ENCODE measurements around the gene AKR7A2. TPM values are rescaled to one million over a fixed set of nuclear protein-coding genes. Genes with fewer than 3 reads are reported as not detected.

Gene AKR7A2
- 10 to 100 TPM; 42.9 to 43.4 TPM for total RNA-seq

- Mint-ChIP-seq H3K27me3 (no peaks in the 10 kb centered on the region), H3K4me1 (ENCODE audit: low read depth) (peaks cover 25% of the 10 kb centered on the region), H3K36me3 (ENCODE audit: low read depth) (peaks cover 8% of the 10 kb centered on the region), H3K27ac (peak within 1 kb of the TSS; percentile 78), H3K4me3 (peak within 1 kb of the TSS; percentile 90), H3K9me3 (no peaks in the 10 kb centered on the region)
- no peak for TF ChIP-seq CTCF (IDR thresholded peaks at IDR 0.05)
- intact Hi-C loops (cut with micrococcal nuclease), result no loop called here
- ChIA-PET POLR2A (interaction anchor here (0.6 to 2.3 kb wide), 8 partner anchors 10 to 288 kb away, joined by 3 to 12 read pairs (median 4); partner anchors contain the start of genes EMC1 and MRTO4), CTCF (interaction anchor here (1.4 kb wide), 1 partner anchor 350 kb away, joined by 4 read pairs; no protein-coding TSS in a partner anchor)
- ATAC-seq (peak; percentile 99), DNase-seq (peak; percentile 91)
These were observed at the start of gene AKR7A2, which contains the start of gene SLC66A1 for GRCh38 chr1:19311931-19312781. Gene AKR7A2 (minus strand): TSS chr1:19312144. CDS start chr1:19312124, 20 bp downstream. Gene SLC66A1 (plus strand): TSS chr1:19312326. CDS start chr1:19317678, 5,352 bp downstream.

GRCh38 chr1:19360843-19361610 lies 49.1 kb upstream of the AKR7A2 start:
- TF ChIP-seq CTCF (IDR thresholded peaks at IDR 0.05), result no peak
- intact Hi-C loops (cut with micrococcal nuclease), result no loop called here
- peak; percentile 13 for DNase-seq
- H3K27me3 Mint-ChIP-seq, result no peaks in the 10 kb centered on the region
- H3K4me1 Mint-ChIP-seq (ENCODE audit: low read depth), result peaks cover 44% of the 10 kb centered on the region
- CTCF ChIA-PET, result interaction anchor here (0.6 kb wide), 1 partner anchor 301 kb away, joined by 3 read pairs; no protein-coding TSS in a partner anchor
- POLR2A ChIA-PET, result interaction anchor here (1.0 kb wide), 1 partner anchor 13 kb away, joined by 3 read pairs; no protein-coding TSS in a partner anchor
- no peak overlapping the region for H3K27ac Mint-ChIP-seq
- no peaks in the 10 kb centered on the region for H3K9me3 Mint-ChIP-seq
- H3K36me3 Mint-ChIP-seq (ENCODE audit: low read depth), result peaks cover 9% of the 10 kb centered on the region
- peak; percentile 40 for ATAC-seq
- H3K4me3 Mint-ChIP-seq, result no peak overlapping the region

- no peak for DNase-seq
- Mint-ChIP-seq H3K9me3 (no peaks in the 10 kb centered on the region), H3K27me3 (no peaks in the 10 kb centered on the region), H3K27ac (peak overlapping the region; percentile 38), H3K4me1 (ENCODE audit: low read depth) (peaks cover 42% of the 10 kb centered on the region), H3K36me3 (ENCODE audit: low read depth) (peaks cover 12% of the 10 kb centered on the region), H3K4me3 (no peak overlapping the region)
- intact Hi-C loops (cut with micrococcal nuclease), result no loop called here
- ChIA-PET POLR2A (interaction anchor here (1.0 kb wide), 1 partner anchor 12 kb away, joined by 3 read pairs; no protein-coding TSS in a partner anchor), CTCF (interaction anchor here (0.6 kb wide), 1 partner anchor 302 kb away, joined by 3 read pairs; no protein-coding TSS in a partner anchor)
- ATAC-seq, result no peak
- no peak for TF ChIP-seq CTCF (IDR thresholded peaks at IDR 0.05)
These were observed 48.5 kb upstream of the AKR7A2 start for GRCh38 chr1:19360432-19360831.

- no peaks in the 10 kb centered on the region for H3K27me3 Mint-ChIP-seq
- intact Hi-C loops (cut with micrococcal nuclease), result no loop called here
- CTCF ChIA-PET, result interaction anchor here (1.0 kb wide), 2 partner anchors 19 to 302 kb away, joined by 3 read pairs; no protein-coding TSS in a partner anchor
- H3K4me1 Mint-ChIP-seq (ENCODE audit: low read depth), result peaks cover 42% of the 10 kb centered on the region
- DNase-seq (peak; percentile 17), ATAC-seq (peak; percentile 59)
- no peak for TF ChIP-seq CTCF (IDR thresholded peaks at IDR 0.05)
- H3K9me3 Mint-ChIP-seq, result no peaks in the 10 kb centered on the region
- peak overlapping the region; percentile 38 for H3K27ac Mint-ChIP-seq
- H3K36me3 Mint-ChIP-seq (ENCODE audit: low read depth), result peaks cover 12% of the 10 kb centered on the region
- no peak overlapping the region for H3K4me3 Mint-ChIP-seq
- POLR2A ChIA-PET, result interaction anchor here (0.7 kb wide), 2 partner anchors 12 to 108 kb away, joined by 3 read pairs; partner anchors contain the start of gene MRTO4
These were observed 48.1 kb upstream of the AKR7A2 start for GRCh38 chr1:19360016-19360415.

Measured in activated CD8-positive, alpha-beta T cell treated with anti-CD3 and anti-CD28 coated beads for 36 hours (primary cell).